Erythroblast (primary cell): Measurements from ENCODE around the gene MARK2.

Experiments used
- GATA1 ChIP-seq: IDR thresholded peaks from 2 replicates; pipeline ENCODE4 v1.6.1; 2011; ENCODE audit warnings: low read depth, mild to moderate bottlenecking, control low read depth, low read length, moderate library complexity
- POLR2A ChIP-seq: IDR thresholded peaks from 2 replicates; pipeline ENCODE4 v1.6.1; 2011; ENCODE audit warnings: mild to moderate bottlenecking, low read length

DNA sequence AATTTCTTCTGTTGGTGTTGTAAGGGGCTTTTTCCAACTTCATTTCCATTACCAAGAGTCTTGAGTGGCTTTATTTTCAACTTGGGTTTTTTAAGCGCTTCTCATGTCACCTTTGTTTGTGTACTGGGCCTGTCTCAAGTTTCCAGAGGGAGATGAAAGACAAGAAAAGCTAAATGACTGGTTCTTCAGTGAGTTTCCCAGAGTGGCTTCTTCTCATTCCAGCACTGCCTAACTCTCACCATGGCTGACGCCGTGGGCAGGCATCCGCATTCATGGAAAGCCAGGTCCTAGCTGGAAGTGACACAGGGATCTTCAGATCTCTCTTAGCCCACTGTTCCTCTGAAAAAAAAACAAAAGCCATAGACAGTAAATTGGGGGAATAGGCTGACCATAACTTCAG is 28.6 kb downstream of the MARK2 start:
- no peak for TF ChIP-seq POLR2A
- TF ChIP-seq GATA1 = no peak
